DLD1 (cell line): Measurements from ENCODE around the gene LY9.
"Not testable (repeated sequence)": the region's sequence is repeated elsewhere in the genome, so short reads cannot be mapped to it uniquely, and the experiment has no call there.

Source experiments
- in situ Hi-C: cut with HindIII; loops from 2 replicates; pipeline ENCODE4 v1.10.0; 2017; ENCODE audit warnings: low sequenced_read_pairs

Gene LY9

GRCh38 chr1:160772331-160772730 lies 23.6 kb upstream of the LY9 start:
- in situ Hi-C loops, result no loop called here

- in situ Hi-C loops, result no loop called here
Measured at GRCh38 chr1:160773093-160773492, 22.9 kb upstream of the LY9 start.

GRCh38 chr1:160774886-160775719 lies 20.9 kb upstream of the LY9 start:
- in situ Hi-C loops, result no loop called here

- in situ Hi-C loops, result no loop called here
Measured at GRCh38 chr1:160776178-160776577, 19.8 kb upstream of the LY9 start.

GRCh38 chr1:160777486-160778089 lies 18.4 kb upstream of the LY9 start:
- in situ Hi-C loops, result no loop called here

- in situ Hi-C loops, result no loop called here
Measured at GRCh38 chr1:160778976-160779375, 17.0 kb upstream of the LY9 start.

GRCh38 chr1:160779626-160780397 lies 16.2 kb upstream of the LY9 start:
- in situ Hi-C loops, result no loop called here

GRCh38 chr1:160780398-160780755 lies 15.6 kb upstream of the LY9 start:
- in situ Hi-C loops, result no loop called here

- in situ Hi-C loops, result no loop called here
Measured at GRCh38 chr1:160781186-160781766, 14.7 kb upstream of the LY9 start.

- in situ Hi-C loops, result no loop called here
Measured at GRCh38 chr1:160781914-160782689, 13.9 kb upstream of the LY9 start.

- in situ Hi-C loops, result not testable (repeated sequence)
Measured at GRCh38 chr1:160782988-160783765, 12.8 kb upstream of the LY9 start.

GRCh38 chr1:160789051-160789701 lies 6.8 kb upstream of the LY9 start:
- in situ Hi-C loops, result no loop called here

- in situ Hi-C loops, result no loop called here
Measured at GRCh38 chr1:160789702-160790611, 6.0 kb upstream of the LY9 start.

GRCh38 chr1:160794376-160794775 lies 1.6 kb upstream of the LY9 start:
- in situ Hi-C loops, result no loop called here

- in situ Hi-C loops, result no loop called here
Measured at GRCh38 chr1:160797271-160797709, 1.3 kb downstream of the LY9 start.

GRCh38 chr1:160797861-160798273 lies 1.9 kb downstream of the LY9 start:
- in situ Hi-C loops, result no loop called here

GRCh38 chr1:160798439-160798838 lies 2.5 kb downstream of the LY9 start:
- in situ Hi-C loops, result no loop called here

- in situ Hi-C loops, result no loop called here
Measured at GRCh38 chr1:160799641-160800040, 3.7 kb downstream of the LY9 start.
